Frontal cortex (tissue), 4 donors: ENCODE data around the gene OR5D16. TPM values are rescaled to one million over a fixed set of nuclear protein-coding genes. Genes with fewer than 3 reads are reported as not detected.
"Not testable (repeated sequence)": the region's sequence is repeated elsewhere in the genome, so short reads cannot be mapped to it uniquely, and the experiment has no call there.

Experiments used
- DNase-seq, 2 donors: peaks; one replicate each; pipeline ENCODE4 v3.0.0; 2012; ENCODE audit warnings: low spot score in 2 of 2
- FAIRE-seq: peaks from 2 replicates; lab custom pipeline; 2012; peaks lifted over from hg19 to GRCh38; lab: Jason Lieb, UNC
- total RNA-seq: library from RNA; depleted of rRNA; stranded (reverse); fragments of >200 nt; gene quantifications from one replicate; pipeline ENCODE4 v1.2.3, GENCODE V29; 2014
- donor health status: control.
- donor health status: control.
- donor health status: control.

The OR5D16 gene
- not detected for total RNA-seq

DNA sequence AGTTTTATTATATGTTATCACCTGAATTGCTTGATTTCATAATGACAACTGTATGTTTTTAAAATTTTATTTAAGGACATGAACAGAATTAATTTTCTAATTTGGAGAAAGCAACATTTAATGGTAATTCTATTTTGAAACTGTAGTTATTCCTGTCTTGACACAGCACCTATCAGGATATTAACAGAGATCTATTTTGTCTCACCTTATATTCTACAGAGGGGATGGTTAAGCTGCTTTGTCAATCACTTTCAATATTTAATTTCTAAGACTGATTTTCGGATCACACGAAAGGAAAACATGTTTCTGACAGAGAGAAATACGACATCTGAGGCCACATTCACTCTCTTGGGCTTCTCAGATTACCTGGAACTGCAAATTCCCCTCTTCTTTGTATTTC is at the start of gene OR5D16:
Gene OR5D16 (plus strand): TSS at position 301 of the 400 bp plus-strand sequence. CDS start 0 bp downstream, at position 301.
- FAIRE-seq, result no peak

DNA sequence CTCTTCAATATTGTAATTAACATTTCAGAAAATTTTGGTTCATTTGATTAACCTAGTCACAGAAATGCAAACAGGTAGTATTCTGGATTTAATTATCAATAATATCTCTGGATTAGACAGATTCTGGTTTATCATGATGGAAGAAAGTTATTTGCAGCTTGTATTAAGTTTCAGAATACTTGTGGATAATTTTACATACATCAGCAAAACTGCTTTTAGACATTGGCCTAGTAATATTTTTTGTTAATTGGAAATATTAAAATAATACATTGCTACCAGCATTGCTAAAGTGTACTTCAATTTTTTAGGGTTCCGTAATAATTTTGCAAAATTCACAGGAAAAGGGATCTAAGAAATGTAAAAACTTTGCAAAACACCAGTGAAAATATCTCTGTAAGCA is 46.9 kb upstream of the OR5D16 start:
- no peak for FAIRE-seq
- no peak for DNase-seq

More for the DNA sequence above, at the start of gene OR5D16:
- no peak for DNase-seq

DNA sequence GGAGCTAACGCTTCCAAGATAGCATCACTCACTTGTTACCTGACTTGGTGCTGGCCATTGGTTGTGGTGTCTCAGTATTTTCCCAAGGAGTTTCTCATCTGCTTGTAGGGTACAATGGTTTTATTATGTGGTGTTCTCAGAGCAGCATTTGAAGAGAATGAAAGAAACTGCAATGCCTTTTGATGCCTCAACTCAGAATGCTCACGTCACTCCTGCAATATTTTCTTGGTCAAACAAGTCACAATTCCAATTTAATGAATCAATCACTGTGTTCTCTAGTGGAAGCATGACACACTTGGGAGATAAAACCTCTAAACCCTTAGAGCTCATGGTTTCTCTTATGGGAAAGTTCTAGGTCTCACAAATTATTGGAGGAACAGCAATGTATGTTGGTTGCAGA is 45.2 kb upstream of the OR5D16 start:
- no peak for DNase-seq
- no peak for FAIRE-seq

DNA sequence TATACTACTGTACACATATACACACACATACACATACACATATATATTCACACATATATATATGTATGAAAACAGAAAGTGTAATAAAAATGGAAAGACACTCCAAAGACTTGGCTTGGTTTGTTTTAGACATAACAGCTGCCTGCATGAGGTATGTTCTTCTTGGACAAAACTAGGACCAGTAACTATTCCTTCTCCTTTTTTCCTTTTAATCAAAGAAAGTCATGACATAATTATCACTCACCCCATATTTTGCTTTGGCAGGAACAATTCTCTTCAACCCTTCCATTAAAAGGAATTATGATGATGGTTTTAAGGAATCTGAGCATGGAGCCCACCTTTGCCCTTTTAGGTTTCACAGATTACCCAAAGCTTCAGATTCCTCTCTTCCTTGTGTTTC is 43.3 kb upstream of the OR5D16 start, which contains the start of gene OR5D14:
Gene OR5D14 (plus strand): TSS at position 301 of the 400 bp plus-strand sequence. CDS start 0 bp downstream, at position 301.
- DNase-seq (no peak), FAIRE-seq (no peak)

- no peak for DNase-seq
- FAIRE-seq, result no peak
These were observed 32.3 kb upstream of the OR5D16 start for GRCh38 chr11:55806248-55806647.

- no peak for DNase-seq
- FAIRE-seq, result no peak
These were observed 27.5 kb upstream of the OR5D16 start, which contains the start of gene OR5L1 for GRCh38 chr11:55811067-55811466. Gene OR5L1 (plus strand): TSS chr11:55811367. CDS start chr11:55811467, 100 bp downstream.

- DNase-seq (no peak), FAIRE-seq (peak; percentile 43)
These were observed 19.2 kb upstream of the OR5D16 start, which contains the start of gene OR5D18 for GRCh38 chr11:55819330-55819729. Gene OR5D18 (plus strand): TSS chr11:55819630. CDS start chr11:55819630, 0 bp downstream.

DNA sequence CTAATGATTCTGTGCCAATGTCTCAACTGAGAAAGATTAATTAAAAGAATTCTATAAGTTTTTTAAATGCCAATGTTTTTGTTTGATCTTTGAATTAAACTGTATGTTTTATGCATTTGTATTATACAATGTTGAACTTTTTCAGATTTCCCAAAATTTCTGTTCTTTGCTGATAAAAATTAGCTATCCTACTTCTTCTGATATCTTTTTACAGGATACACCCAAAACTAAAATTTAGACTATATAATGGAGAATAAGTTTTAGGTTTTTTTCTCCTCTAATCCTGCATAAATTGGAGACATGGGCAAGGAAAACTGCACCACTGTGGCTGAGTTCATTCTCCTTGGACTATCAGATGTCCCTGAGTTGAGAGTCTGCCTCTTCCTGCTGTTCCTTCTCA is 11.6 kb upstream of the OR5D16 start, which contains the start of gene OR5L2:
Gene OR5L2 (plus strand): TSS at position 301 of the 400 bp plus-strand sequence. CDS start 0 bp downstream, at position 301.
- FAIRE-seq, result no peak

DNA sequence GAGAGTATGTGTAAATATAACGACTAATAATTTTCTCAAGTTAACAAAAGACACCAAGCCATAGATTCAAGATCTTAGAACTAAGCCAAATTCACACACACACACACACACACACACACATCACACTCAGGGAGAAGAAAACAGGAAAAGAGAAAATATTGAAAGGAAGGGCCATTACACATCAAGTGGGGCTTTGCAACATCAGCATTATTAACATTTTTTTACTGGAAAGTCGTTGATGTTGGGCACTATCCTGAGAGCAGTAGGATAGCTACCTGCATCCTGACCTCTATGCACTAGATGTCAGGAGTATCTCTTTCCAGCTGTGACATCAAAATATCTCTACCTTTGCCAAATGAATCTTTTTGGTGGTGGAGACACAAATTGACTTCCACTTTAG is 8.9 kb downstream of the OR5D16 start:
- FAIRE-seq (no peak), DNase-seq (no peak)

More for the DNA sequence above, 11.6 kb upstream of the OR5D16 start, which contains the start of gene OR5L2:
- no peak for DNase-seq

DNA sequence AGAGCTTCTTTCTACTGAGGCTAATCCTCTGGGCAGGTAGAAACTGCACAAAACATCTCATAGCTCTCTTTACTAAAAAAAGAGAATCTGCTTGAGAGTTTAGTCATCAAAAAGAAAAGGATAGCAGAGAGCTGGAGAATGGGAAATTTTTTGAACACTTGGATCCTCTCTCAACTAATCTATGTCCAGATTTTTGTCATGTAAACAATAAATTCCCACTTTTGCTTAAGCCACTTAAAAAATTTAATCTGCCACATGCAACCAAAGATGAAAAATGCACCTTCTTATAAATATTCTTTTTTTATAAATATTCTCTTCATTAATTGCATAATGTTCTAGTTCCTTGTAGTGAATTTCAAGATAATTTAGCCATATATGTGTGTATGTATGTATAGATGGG is 10.5 kb downstream of the OR5D16 start:
- DNase-seq (no peak), FAIRE-seq (no peak)

- DNase-seq, result no peak
- FAIRE-seq, result no peak
These were observed 13.6 kb downstream of the OR5D16 start for GRCh38 chr11:55852141-55852540.

- FAIRE-seq, result no peak
- DNase-seq, result no peak
These were observed 16.2 kb downstream of the OR5D16 start for GRCh38 chr11:55854704-55855103.

DNA sequence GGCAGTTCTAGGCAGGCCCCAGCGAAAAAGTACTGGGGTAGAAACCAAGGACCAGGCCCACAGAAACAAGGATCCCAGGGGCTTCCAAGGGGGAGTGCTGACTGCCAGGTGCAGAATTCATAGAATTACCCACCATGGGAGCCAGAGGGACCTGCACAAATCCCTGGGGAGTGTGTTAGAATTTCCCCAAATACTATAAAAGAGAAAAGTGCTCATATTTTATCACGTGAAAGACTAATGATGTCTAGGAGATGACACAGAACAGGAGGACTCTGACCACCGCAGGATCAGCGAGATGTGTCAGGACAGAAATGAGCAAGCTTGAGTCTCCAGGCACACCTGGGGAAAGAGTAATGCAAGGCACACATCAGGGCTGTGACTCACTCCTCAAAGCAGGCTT is 28.8 kb downstream of the OR5D16 start:
- not testable (repeated sequence) for DNase-seq, FAIRE-seq

GRCh38 chr11:55872731-55873130 is 34.2 kb downstream of the OR5D16 start:
- FAIRE-seq, DNase-seq: not testable (repeated sequence)

DNA sequence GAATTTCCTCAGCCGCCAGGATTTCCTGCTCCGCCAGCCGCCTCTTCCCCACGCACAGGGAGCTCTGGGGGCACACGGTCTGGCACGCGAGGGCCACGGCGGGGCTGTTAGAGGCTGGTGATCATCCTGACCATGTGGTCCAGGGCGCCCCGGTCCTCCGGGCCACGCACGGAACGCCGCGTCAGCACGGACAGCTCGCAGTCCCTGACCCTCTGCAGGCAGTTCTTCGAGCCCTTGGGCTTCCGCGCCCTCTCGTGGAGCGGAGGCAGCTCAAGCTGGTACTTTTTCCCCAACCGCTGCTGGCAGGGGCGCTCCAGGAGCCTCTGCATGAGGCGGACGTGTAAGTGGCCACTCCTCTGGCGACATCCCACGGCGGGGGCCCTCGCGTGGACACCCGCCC is 34.6 kb downstream of the OR5D16 start:
- DNase-seq, FAIRE-seq: not testable (repeated sequence)

DNA sequence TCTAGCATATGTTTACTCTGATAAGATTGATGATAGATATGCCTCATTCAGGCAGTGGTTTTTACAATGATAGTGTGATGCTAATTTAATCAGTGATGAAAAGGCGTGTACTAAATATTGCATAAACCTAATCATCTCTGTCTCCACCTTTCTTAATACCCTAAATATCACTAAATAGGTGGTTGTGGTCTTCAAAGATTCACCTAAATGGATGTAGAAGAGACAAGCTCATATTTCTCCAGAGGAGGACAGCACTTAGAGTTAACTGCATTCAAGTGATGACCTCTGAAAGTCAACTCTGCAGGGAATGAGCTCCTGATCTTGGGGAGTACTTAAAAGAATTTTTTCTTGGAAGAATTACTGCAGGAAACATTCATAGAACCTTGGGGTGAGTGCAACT is 44.4 kb downstream of the OR5D16 start, which contains the start of gene TRIM51:
Gene TRIM51 (plus strand): TSS at position 301 of the 400 bp plus-strand sequence. CDS start 2,132 bp downstream, outside the sequence.
- not testable (repeated sequence) for DNase-seq, FAIRE-seq

DNA sequence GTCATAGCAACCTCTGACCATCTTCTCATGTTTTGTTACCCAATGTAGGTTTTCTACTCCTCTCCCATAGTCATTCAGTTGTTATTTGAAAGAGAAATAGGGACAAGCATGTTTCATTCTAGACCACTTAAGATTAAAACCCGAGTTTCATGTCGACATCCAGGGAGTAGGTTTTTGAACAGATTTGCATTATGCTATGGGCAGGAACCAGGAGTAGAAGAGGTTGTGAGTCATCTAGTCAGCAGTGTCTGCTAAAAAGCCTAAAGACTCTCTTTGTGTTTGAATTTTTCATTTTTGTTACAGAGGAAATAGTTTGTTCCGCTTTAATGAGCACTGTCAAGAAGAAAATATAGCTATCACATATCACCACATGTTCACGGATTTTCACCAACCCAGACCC is 46.4 kb downstream of the OR5D16 start:
- not testable (repeated sequence) for FAIRE-seq

DNA sequence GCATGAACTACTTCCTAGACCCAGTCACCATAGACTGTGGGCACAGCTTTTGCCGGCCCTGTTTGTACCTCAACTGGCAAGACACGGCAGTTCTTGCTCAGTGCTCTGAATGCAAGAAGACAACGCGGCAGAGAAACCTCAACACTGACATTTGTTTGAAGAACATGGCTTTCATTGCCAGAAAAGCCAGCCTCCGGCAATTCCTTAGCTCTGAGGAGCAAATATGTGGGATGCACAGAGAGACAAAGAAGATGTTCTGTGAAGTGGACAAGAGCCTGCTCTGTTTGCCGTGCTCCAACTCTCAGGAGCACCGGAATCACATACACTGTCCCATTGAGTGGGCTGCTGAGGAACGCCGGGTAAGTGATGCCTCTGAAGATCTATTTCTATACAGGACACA is 46.9 kb downstream of the OR5D16 start:
- not testable (repeated sequence) for FAIRE-seq

More for the DNA sequence above, 46.4 kb downstream of the OR5D16 start:
- not testable (repeated sequence) for DNase-seq

More for the DNA sequence above, 46.9 kb downstream of the OR5D16 start:
- DNase-seq, result not testable (repeated sequence)
